Omental fat pad (tissue), 4 donors: ENCODE measurements around the gene FLACC1. TPM values are rescaled to one million over a fixed set of nuclear protein-coding genes. Genes with fewer than 3 reads are reported as not detected.

Experiments used
- ATAC-seq: fragments of 150-250 bp; one replicate; pipeline ENCODE4 v1.9.1; 2016; ENCODE audit warnings: mild to moderate bottlenecking, moderate library complexity; ENCODE audit not compliant: low FRiP score
- DNase-seq: peaks from one replicate; pipeline ENCODE4 v3.0.0-alpha.2; 2019; ENCODE audit warnings: low spot score
- CTCF ChIP-seq, 3 donors: fragments of 450-650 bp; IDR thresholded peaks; one replicate each; pipeline ENCODE4 v1.5.1; 2016 to 2017; ENCODE audit warnings: antibody characterized with exemption in 3 of 3, mild to moderate bottlenecking in 3 of 3, moderate library complexity in 2 of 3
- total RNA-seq, 4 donors: library from RNA; depleted of rRNA; stranded (reverse); fragments of >200 nt; gene quantifications; one replicate each; pipeline ENCODE4 v1.1.0, GENCODE V29; 2016

FLACC1 gene
- total RNA-seq, 4 donors from 2014 or later, result 1.6 to 3.2 (median 1.9) TPM

GRCh38 chr2:201349601-201350000 is 7.5 kb downstream of the FLACC1 start:
- DNase-seq (no peak), ATAC-seq (no peak)
- TF ChIP-seq CTCF (IDR thresholded peaks at IDR 0.05), result no peak

- ATAC-seq (no peak), DNase-seq (no peak)
- no peak for TF ChIP-seq CTCF (IDR thresholded peaks at IDR 0.05)
These were observed 8.4 kb downstream of the FLACC1 start for GRCh38 chr2:201348758-201349157.

GRCh38 chr2:201347138-201347537 is 10.0 kb downstream of the FLACC1 start:
- ATAC-seq, result no peak
- no peak for DNase-seq
- TF ChIP-seq CTCF (IDR thresholded peaks at IDR 0.05), result no peak

GRCh38 chr2:201345625-201346213 is 11.4 kb downstream of the FLACC1 start:
- TF ChIP-seq CTCF (IDR thresholded peaks at IDR 0.05), result no peak
- no peak for DNase-seq
- no peak for ATAC-seq

GRCh38 chr2:201344663-201345366 is 12.3 kb downstream of the FLACC1 start:
- ATAC-seq (no peak), DNase-seq (no peak)
- no peak for TF ChIP-seq CTCF (IDR thresholded peaks at IDR 0.05)

- DNase-seq (no peak), ATAC-seq (no peak)
- no peak for TF ChIP-seq CTCF (IDR thresholded peaks at IDR 0.05)
These were observed 13.6 kb downstream of the FLACC1 start for GRCh38 chr2:201343559-201343958.

- ATAC-seq (no peak), DNase-seq (no peak)
- no peak for TF ChIP-seq CTCF (IDR thresholded peaks at IDR 0.05)
These were observed 14.2 kb downstream of the FLACC1 start for GRCh38 chr2:201342923-201343322.
